HEK293 (cell line): Measurements from ENCODE around the gene TNIK.

Experiments used
- CTCF ChIA-PET: fragments of 350-600 bp; formaldehyde crosslinking; extraction: SDS; loops from one replicate; lab custom pipeline; 2021; ENCODE audit warnings: antibody characterized with exemption; lab: Yijun Ruan, JAX
- POLR2A ChIA-PET: fragments of 300-600 bp; formaldehyde crosslinking; extraction: SDS; loops from one replicate; lab custom pipeline; 2020; ENCODE audit warnings: antibody characterized with exemption, inconsistent platforms; lab: Yijun Ruan, JAX
- H3K27ac ChIP-seq: fragments of 200-500 bp; sonication (Bioruptor generic); 2 replicates; pipeline ENCODE4 v1.5.1; 2014; ENCODE audit warnings: low read depth, low read length, control low read depth, inconsistent platforms; ENCODE audit errors: extremely low read depth
- H3K36me3 ChIP-seq, 2 experiments: fragments of 200-500 bp in 1 of 2; sonication (Bioruptor generic) in 1 of 2; 1 replicate in 1 of 2; 2 replicates in 1 of 2; pipeline ENCODE4 v1.5.1; 2014 to 2017; ENCODE audit warnings: inconsistent platforms in 2 of 2, low read length in 2 of 2; ENCODE audit not compliant: control insufficient read depth in 2 of 2, insufficient read depth in 1 of 2
- H3K4me1 ChIP-seq: fragments of 200-500 bp; sonication (Bioruptor generic); 2 replicates; pipeline ENCODE4 v1.5.1; 2014; ENCODE audit warnings: mild to moderate bottlenecking, low read length, inconsistent platforms; ENCODE audit not compliant: control insufficient read depth, insufficient read depth
- H3K4me3 ChIP-seq: 2 replicates; pipeline ENCODE4 v1.5.1; 2011; ENCODE audit warnings: low read depth, mild to moderate bottlenecking, control low read depth, low read length, moderate library complexity
- H3K9me3 ChIP-seq: fragments of 200-500 bp; sonication (Bioruptor generic); 2 replicates; pipeline ENCODE4 v1.5.1; 2014; ENCODE audit warnings: low read depth, low read length, inconsistent platforms; ENCODE audit not compliant: control insufficient read depth, insufficient read depth
- KLF9 ChIP-seq: fragments of 450-650 bp; formaldehyde crosslinking; IDR thresholded peaks from 2 replicates; pipeline ENCODE4 v1.5.1; 2016; ENCODE audit warnings: missing biosample characterization, missing genetic modification characterization, low read depth
- OSR2 ChIP-seq: fragments of 450-650 bp; formaldehyde crosslinking; IDR thresholded peaks from 2 replicates; pipeline ENCODE4 v1.5.1; 2016; ENCODE audit warnings: missing biosample characterization, missing genetic modification characterization
- ZBTB21 ChIP-seq: fragments of 450-650 bp; formaldehyde crosslinking; IDR thresholded peaks from 2 replicates; pipeline ENCODE4 v1.5.1; 2017; ENCODE audit warnings: missing biosample characterization, missing genetic modification characterization
- ZFHX2 ChIP-seq: fragments of 450-650 bp; formaldehyde crosslinking; conservative IDR thresholded peaks from 2 replicates; pipeline ENCODE4 v1.5.1; 2016; ENCODE audit warnings: missing biosample characterization, missing genetic modification characterization
- ZNF114 ChIP-seq: fragments of 450-650 bp; formaldehyde crosslinking; IDR thresholded peaks from 2 replicates; pipeline ENCODE4 v1.5.0; 2017; ENCODE audit warnings: missing biosample characterization, missing genetic modification characterization
- ZNF140 ChIP-seq: fragments of 450-650 bp; formaldehyde crosslinking; IDR thresholded peaks from 2 replicates; pipeline ENCODE4 v1.5.1; 2016; ENCODE audit warnings: missing biosample characterization, missing genetic modification characterization
- ZNF169 ChIP-seq: fragments of 450-650 bp; formaldehyde crosslinking; IDR thresholded peaks from 2 replicates; pipeline ENCODE4 v1.5.1; 2016; ENCODE audit warnings: missing biosample characterization, missing genetic modification characterization
- ZNF211 ChIP-seq: fragments of 450-650 bp; formaldehyde crosslinking; IDR thresholded peaks from 2 replicates; pipeline ENCODE4 v1.5.1; 2016; ENCODE audit warnings: low read depth, missing biosample characterization, missing genetic modification characterization
- ZNF37A ChIP-seq: fragments of 450-650 bp; IDR thresholded peaks from 2 replicates; pipeline ENCODE4 v1.5.1; 2018; ENCODE audit warnings: missing biosample characterization, missing genetic modification characterization
- ZNF510 ChIP-seq: fragments of 450-650 bp; formaldehyde crosslinking; IDR thresholded peaks from 2 replicates; pipeline ENCODE4 v1.5.1; 2018; ENCODE audit warnings: mild to moderate bottlenecking, missing genetic modification characterization, missing biosample characterization; ENCODE audit not compliant: insufficient replicate concordance
- ZNF571 ChIP-seq: fragments of 450-650 bp; formaldehyde crosslinking; IDR thresholded peaks from 2 replicates; pipeline ENCODE4 v1.5.0; 2017; ENCODE audit warnings: missing biosample characterization, missing genetic modification characterization
- ZNF837 ChIP-seq: fragments of 450-650 bp; formaldehyde crosslinking; IDR thresholded peaks from 2 replicates; pipeline ENCODE4 v1.5.1; 2016; ENCODE audit warnings: missing biosample characterization, missing genetic modification characterization
- ZNF843 ChIP-seq: fragments of 450-650 bp; formaldehyde crosslinking; IDR thresholded peaks from 2 replicates; pipeline ENCODE4 v1.5.1; 2016; ENCODE audit warnings: missing biosample characterization, missing genetic modification characterization
- TF ChIP-seq, protein P1 (sequence below): fragments of 450-650 bp; formaldehyde crosslinking; IDR thresholded peaks from 2 replicates; pipeline ENCODE4 v1.5.1; 2016; ENCODE audit warnings: missing biosample characterization, missing genetic modification characterization, borderline replicate concordance
- TF ChIP-seq, protein P2 (sequence below): fragments of 450-650 bp; formaldehyde crosslinking; IDR thresholded peaks from 2 replicates; pipeline ENCODE4 v1.5.1; 2016; ENCODE audit warnings: missing biosample characterization, missing genetic modification characterization
- TF ChIP-seq, protein P3 (sequence below): fragments of 450-650 bp; formaldehyde crosslinking; IDR thresholded peaks from 2 replicates; pipeline ENCODE4 v1.5.1; 2016; ENCODE audit warnings: missing biosample characterization, missing genetic modification characterization, borderline replicate concordance
- TF ChIP-seq, protein P4 (sequence below): fragments of 450-650 bp; formaldehyde crosslinking; conservative IDR thresholded peaks from 2 replicates; pipeline ENCODE4 v1.5.1; 2016; ENCODE audit warnings: low read depth, missing biosample characterization, missing genetic modification characterization

TNIK gene

DNA sequence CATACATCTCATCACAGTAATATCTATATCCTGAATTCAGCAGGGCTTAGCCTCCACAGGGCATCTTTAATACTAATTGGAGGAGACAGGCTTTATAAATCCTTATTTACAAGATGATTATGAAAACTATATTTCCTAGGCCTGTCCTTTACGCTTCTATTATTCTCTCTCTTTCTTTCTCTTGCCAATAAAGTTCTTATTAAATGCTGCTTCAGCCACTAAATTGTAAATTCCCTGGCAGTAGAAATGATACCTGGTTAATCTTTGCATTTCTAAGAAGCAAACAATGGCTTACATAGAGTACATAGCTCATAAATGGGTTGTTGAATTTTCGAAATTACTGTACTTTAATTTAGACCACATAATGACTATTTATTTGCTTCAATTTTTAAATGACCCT, 43.5 kb downstream of the TNIK start (continued):
- no peak for TF ChIP-seq ZNF211 (tag by site-specific recombination)
- no peak for TF ChIP-seq ZNF837 (tag by site-specific recombination)
- TF ChIP-seq ZNF169 (tag by site-specific recombination) = no peak
- TF ChIP-seq ZNF510 (tag by site-specific recombination) = no peak
- no peak for TF ChIP-seq ZNF114 (tag by site-specific recombination)
- TF ChIP-seq ZBTB21 (tag by site-specific recombination) = no peak
- TF ChIP-seq, protein P1, sequence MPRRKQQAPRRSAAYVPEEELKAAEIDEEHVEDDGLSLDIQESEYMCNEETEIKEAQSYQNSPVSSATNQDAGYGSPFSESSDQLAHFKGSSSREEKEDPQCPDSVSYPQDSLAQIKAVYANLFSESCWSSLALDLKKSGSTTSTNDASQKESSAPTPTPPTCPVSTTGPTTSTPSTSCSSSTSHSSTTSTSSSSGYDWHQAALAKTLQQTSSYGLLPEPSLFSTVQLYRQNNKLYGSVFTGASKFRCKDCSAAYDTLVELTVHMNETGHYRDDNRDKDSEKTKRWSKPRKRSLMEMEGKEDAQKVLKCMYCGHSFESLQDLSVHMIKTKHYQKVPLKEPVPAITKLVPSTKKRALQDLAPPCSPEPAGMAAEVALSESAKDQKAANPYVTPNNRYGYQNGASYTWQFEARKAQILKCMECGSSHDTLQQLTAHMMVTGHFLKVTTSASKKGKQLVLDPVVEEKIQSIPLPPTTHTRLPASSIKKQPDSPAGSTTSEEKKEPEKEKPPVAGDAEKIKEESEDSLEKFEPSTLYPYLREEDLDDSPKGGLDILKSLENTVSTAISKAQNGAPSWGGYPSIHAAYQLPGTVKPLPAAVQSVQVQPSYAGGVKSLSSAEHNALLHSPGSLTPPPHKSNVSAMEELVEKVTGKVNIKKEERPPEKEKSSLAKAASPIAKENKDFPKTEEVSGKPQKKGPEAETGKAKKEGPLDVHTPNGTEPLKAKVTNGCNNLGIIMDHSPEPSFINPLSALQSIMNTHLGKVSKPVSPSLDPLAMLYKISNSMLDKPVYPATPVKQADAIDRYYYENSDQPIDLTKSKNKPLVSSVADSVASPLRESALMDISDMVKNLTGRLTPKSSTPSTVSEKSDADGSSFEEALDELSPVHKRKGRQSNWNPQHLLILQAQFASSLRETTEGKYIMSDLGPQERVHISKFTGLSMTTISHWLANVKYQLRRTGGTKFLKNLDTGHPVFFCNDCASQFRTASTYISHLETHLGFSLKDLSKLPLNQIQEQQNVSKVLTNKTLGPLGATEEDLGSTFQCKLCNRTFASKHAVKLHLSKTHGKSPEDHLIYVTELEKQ (tag by site-specific recombination) = no peak
- TF ChIP-seq, protein P2, sequence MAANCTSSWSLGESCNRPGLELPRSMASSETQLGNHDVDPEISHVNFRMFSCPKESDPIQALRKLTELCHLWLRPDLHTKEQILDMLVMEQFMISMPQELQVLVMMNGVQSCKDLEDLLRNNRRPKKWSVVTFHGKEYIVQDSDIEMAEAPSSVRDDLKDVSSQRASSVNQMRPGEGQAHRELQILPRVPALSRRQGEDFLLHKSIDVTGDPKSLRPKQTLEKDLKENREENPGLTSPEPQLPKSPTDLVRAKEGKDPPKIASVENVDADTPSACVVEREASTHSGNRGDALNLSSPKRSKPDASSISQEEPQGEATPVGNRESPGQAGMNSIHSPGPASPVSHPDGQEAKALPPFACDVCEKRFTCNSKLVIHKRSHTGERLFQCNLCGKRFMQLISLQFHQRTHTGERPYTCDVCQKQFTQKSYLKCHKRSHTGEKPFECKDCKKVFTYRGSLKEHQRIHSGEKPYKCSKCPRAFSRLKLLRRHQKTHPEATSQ (tag by site-specific recombination) = no peak
- no peak for TF ChIP-seq ZNF140 (tag by site-specific recombination)

DNA sequence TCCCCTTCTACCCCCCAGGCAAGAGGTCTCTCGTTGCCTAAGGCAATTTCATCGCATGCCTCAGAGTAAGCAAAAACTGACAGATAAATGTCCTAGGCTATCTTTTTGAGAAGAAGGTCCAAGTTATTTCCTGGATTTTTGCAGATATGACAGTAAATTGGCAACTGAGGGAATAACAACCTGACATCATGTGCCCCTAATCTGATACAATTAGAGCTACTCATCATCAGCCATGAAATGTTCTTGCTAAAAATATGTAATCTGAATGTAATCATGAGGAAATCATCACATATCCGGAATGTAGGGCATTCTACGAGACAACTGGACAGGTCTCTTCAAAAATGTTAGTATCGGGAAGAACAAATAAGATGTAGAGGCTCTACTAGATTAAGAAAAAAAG, 44.1 kb downstream of the TNIK start:
- Histone ChIP-seq H3K27ac (no peak overlapping the region), H3K4me1 (no peaks in the 10 kb centered on the region), H3K4me3 (no peak overlapping the region), H3K9me3 (no peaks in the 10 kb centered on the region), H3K36me3 (no peaks in the 10 kb centered on the region)
- TF ChIP-seq OSR2 (tag by site-specific recombination) = no peak
- CTCF ChIA-PET = interaction anchor here (0.6 kb wide), 2 partner anchors 24 to 356 kb away, joined by 3 read pairs; no protein-coding TSS in a partner anchor
- POLR2A ChIA-PET = no interaction called here

DNA sequence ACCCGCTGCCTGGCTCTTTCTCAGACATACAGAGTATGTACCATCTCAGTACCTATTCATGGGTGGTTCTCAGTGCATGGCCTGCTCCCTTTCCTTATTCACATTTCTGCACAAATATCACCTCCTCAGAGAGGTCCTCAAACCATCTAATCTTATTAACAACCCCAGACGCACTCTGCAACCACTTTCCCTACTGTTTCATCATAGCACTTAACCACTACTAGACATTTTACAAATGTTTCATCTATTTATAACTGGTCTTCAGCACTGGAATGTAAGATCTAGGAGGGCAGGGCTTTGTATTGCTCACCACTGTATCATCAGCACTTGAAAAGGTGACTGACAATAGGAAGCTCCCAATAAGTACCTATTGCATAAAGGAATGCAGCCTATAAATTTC, 45.1 kb downstream of the TNIK start:
- no peaks in the 10 kb centered on the region for H3K4me1 ChIP-seq
- CTCF ChIA-PET = no interaction called here
- no peak overlapping the region for H3K27ac ChIP-seq
- no peak overlapping the region for H3K4me3 ChIP-seq
- no peaks in the 10 kb centered on the region for H3K36me3 ChIP-seq
- H3K9me3 ChIP-seq = no peaks in the 10 kb centered on the region
- POLR2A ChIA-PET = no interaction called here
- TF ChIP-seq, protein P3, sequence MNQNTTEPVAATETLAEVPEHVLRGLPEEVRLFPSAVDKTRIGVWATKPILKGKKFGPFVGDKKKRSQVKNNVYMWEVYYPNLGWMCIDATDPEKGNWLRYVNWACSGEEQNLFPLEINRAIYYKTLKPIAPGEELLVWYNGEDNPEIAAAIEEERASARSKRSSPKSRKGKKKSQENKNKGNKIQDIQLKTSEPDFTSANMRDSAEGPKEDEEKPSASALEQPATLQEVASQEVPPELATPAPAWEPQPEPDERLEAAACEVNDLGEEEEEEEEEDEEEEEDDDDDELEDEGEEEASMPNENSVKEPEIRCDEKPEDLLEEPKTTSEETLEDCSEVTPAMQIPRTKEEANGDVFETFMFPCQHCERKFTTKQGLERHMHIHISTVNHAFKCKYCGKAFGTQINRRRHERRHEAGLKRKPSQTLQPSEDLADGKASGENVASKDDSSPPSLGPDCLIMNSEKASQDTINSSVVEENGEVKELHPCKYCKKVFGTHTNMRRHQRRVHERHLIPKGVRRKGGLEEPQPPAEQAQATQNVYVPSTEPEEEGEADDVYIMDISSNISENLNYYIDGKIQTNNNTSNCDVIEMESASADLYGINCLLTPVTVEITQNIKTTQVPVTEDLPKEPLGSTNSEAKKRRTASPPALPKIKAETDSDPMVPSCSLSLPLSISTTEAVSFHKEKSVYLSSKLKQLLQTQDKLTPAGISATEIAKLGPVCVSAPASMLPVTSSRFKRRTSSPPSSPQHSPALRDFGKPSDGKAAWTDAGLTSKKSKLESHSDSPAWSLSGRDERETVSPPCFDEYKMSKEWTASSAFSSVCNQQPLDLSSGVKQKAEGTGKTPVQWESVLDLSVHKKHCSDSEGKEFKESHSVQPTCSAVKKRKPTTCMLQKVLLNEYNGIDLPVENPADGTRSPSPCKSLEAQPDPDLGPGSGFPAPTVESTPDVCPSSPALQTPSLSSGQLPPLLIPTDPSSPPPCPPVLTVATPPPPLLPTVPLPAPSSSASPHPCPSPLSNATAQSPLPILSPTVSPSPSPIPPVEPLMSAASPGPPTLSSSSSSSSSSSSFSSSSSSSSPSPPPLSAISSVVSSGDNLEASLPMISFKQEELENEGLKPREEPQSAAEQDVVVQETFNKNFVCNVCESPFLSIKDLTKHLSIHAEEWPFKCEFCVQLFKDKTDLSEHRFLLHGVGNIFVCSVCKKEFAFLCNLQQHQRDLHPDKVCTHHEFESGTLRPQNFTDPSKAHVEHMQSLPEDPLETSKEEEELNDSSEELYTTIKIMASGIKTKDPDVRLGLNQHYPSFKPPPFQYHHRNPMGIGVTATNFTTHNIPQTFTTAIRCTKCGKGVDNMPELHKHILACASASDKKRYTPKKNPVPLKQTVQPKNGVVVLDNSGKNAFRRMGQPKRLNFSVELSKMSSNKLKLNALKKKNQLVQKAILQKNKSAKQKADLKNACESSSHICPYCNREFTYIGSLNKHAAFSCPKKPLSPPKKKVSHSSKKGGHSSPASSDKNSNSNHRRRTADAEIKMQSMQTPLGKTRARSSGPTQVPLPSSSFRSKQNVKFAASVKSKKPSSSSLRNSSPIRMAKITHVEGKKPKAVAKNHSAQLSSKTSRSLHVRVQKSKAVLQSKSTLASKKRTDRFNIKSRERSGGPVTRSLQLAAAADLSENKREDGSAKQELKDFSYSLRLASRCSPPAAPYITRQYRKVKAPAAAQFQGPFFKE = no peak
- TF ChIP-seq ZNF169 (tag by site-specific recombination) (no peak), ZFHX2 (tag by site-specific recombination) (no peak), ZNF37A (tag by site-specific recombination) (no peak), ZNF843 (no peak), ZNF571 (tag by site-specific recombination) (no peak), KLF9 (tag by site-specific recombination) (no peak)
- TF ChIP-seq, protein P4, sequence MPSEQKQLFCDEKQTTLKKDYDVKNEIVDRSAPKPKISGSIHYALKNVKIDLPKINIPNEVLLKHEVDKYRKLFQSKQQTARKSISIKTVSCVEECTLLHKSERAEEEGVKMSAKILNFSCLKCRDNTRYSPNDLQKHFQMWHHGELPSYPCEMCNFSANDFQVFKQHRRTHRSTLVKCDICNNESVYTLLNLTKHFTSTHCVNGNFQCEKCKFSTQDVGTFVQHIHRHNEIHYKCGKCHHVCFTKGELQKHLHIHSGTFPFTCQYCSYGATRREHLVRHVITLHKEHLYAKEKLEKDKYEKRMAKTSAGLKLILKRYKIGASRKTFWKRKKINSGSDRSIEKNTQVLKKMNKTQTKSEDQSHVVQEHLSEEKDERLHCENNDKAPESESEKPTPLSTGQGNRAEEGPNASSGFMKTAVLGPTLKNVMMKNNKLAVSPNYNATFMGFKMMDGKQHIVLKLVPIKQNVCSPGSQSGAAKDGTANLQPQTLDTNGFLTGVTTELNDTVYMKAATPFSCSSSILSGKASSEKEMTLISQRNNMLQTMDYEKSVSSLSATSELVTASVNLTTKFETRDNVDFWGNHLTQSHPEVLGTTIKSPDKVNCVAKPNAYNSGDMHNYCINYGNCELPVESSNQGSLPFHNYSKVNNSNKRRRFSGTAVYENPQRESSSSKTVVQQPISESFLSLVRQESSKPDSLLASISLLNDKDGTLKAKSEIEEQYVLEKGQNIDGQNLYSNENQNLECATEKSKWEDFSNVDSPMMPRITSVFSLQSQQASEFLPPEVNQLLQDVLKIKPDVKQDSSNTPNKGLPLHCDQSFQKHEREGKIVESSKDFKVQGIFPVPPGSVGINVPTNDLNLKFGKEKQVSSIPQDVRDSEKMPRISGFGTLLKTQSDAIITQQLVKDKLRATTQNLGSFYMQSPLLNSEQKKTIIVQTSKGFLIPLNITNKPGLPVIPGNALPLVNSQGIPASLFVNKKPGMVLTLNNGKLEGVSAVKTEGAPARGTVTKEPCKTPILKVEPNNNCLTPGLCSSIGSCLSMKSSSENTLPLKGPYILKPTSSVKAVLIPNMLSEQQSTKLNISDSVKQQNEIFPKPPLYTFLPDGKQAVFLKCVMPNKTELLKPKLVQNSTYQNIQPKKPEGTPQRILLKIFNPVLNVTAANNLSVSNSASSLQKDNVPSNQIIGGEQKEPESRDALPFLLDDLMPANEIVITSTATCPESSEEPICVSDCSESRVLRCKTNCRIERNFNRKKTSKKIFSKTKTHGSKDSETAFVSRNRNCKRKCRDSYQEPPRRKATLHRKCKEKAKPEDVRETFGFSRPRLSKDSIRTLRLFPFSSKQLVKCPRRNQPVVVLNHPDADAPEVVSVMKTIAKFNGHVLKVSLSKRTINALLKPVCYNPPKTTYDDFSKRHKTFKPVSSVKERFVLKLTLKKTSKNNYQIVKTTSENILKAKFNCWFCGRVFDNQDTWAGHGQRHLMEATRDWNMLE (tag by site-specific recombination) = no peak
